Right ventricle myocardium superior (tissue), 1 donor: ENCODE data around the gene SH3RF1. TPM values are rescaled to one million over a fixed set of nuclear protein-coding genes. Genes with fewer than 3 reads are reported as not detected.
"Not testable (repeated sequence)": the region's sequence is repeated elsewhere in the genome, so short reads cannot be mapped to it uniquely, and the experiment has no call there.

ENCODE experiments used
- ATAC-seq: fragments of 200-7000 bp; cut with Tn5 transposase; one replicate; pipeline ENCODE4 v1.9.1; 2020; ENCODE audit warnings: mild to moderate bottlenecking; ENCODE audit not compliant: poor library complexity
- DNase-seq: peaks from one replicate; pipeline ENCODE4 v3.0.0-alpha.2; 2020
- intact Hi-C: fragments of 100-400 bp; cut with DNase I; formaldehyde crosslinking; loops from one replicate; pipeline ENCODE4 v1.11.2; 2022
- total RNA-seq: library from RNA; stranded (reverse); fragmentation: NEBNext Ultra II Directional; extraction: Animal tissue kit (Norgen Biotek cat#: 25700); gene quantifications from one replicate; pipeline ENCODE4 v1.2.1, GENCODE V29; 2021
- donor health status: DM: no; HTN: yes; CAD: no; lungs with severe emphysema.

The SH3RF1 gene
- total RNA-seq, 1 donor from 2014 or later = 8.3 TPM

- ATAC-seq (no peak), DNase-seq (no peak)
- intact Hi-C loops = no loop called here
Observed at GRCh38 chr4:169209388-169209883, 61.3 kb downstream of the SH3RF1 start.

GRCh38 chr4:169208516-169208915, 62.2 kb downstream of the SH3RF1 start:
- intact Hi-C loops = no loop called here
- ATAC-seq (no peak), DNase-seq (no peak)

DNA sequence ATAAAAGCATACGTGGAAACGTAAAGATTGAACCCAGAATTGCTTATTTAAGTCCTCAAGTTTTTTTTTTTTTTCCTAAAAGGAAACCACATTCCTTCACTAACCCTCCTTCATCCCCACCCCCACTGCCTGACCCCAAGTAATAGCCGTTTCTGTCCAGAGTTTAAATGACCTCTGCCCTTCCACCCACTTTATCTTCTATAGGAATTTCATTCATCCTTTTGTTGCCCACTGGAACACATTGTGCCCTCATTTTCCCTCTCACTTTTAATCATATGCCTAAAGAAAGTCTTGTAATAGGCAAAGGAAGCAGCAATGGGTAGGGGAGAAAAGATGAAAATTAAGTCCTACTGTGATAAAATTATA, 62.7 kb downstream of the SH3RF1 start:
- intact Hi-C loops = no loop called here
- DNase-seq (no peak), ATAC-seq (no peak)

- intact Hi-C loops = no loop called here
- no peak for ATAC-seq
- DNase-seq = no peak
Observed at GRCh38 chr4:169207436-169208089, 63.2 kb downstream of the SH3RF1 start.

DNA sequence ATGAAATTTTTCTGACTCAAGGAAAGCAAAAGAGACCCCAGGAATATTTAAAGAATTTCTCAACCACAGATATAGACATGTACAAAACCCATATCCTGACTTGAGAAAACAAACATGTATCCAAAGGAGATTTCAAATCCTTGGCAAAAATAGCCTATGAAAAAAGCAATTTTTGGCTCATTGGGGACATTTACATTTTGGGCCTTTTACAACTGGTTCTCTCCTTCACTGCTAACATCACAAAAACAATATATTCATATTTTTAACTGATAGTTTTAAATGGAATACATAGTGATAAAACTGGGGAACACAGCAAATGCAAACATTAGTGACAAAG, 65.0 kb downstream of the SH3RF1 start:
- DNase-seq (no peak), ATAC-seq (no peak)
- intact Hi-C loops = no loop called here

- DNase-seq (no peak), ATAC-seq (no peak)
- intact Hi-C loops = no loop called here
Observed at GRCh38 chr4:169205075-169205743, 65.5 kb downstream of the SH3RF1 start.

DNA sequence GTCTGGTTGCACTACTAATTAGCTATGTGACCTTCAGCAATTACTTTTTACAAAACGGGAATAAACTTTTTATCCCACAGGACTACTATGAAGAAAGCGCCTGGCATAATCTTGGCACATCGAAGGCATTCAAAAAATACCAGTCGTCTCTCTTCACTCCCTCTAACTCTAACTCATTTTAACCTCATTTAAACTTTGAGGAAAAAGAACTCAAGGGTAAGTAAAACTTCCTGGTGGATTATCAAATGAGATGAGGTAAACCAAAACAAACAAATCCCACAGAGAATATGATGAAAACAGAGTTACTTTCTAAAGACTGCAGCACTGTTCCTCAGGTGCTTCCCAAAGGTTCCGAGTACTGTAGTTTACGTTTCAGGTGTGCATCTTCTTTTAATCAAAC, 66.9 kb downstream of the SH3RF1 start:
- ATAC-seq = no peak
- intact Hi-C loops = no loop called here

GRCh38 chr4:169203278-169203677, 67.5 kb downstream of the SH3RF1 start:
- ATAC-seq, intact Hi-C loops, DNase-seq: not testable (repeated sequence)

More for the DNA sequence above, 66.9 kb downstream of the SH3RF1 start:
- DNase-seq = no peak

DNA sequence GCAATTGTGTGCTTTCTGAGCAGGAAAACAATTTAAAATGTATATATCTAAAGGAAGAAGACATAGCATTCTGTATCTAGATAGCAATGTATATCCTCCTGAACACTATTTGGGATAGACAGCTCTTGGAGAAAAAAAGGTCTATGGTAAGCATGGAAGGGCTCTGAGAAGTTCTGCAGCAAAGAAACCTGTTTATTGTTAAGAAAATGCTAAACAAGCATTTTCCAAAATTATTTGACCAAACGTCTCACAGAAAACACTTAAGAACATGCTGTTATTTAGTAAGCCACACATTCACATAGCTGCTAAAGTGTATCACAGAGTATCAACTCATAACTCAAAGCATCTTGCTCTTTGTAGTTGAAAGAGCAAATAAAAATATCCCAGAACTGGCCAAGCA, 67.9 kb downstream of the SH3RF1 start:
- intact Hi-C loops = no loop called here
- ATAC-seq (no peak), DNase-seq (no peak)

DNA sequence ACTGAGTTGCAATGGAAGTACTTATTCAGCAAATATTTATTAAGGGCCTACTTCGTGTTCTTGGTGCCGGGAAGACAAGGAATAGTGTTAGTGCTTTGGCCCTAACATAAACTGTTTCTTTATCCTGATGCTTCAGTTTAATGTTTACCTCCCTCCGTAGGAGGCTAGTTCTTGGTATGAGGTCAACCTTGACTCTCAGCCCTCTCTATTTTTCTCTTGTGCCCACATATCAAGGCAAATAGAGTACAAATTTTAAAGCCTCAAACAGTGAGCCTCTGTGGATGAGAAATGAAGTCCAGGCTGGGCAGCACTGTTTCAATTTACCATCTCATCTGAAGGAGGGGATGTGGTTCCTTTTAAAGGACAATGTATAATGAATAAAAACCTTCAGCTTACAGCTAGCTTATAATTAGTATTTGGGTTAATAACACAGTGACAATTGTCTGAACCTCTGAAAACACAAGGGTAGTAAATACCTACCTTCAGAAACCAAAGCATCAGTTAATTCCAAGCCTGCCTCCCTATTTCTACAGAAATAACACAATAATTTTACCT, 68.5 kb downstream of the SH3RF1 start:
- intact Hi-C loops = no loop called here
- DNase-seq = no peak
- no peak for ATAC-seq

DNA sequence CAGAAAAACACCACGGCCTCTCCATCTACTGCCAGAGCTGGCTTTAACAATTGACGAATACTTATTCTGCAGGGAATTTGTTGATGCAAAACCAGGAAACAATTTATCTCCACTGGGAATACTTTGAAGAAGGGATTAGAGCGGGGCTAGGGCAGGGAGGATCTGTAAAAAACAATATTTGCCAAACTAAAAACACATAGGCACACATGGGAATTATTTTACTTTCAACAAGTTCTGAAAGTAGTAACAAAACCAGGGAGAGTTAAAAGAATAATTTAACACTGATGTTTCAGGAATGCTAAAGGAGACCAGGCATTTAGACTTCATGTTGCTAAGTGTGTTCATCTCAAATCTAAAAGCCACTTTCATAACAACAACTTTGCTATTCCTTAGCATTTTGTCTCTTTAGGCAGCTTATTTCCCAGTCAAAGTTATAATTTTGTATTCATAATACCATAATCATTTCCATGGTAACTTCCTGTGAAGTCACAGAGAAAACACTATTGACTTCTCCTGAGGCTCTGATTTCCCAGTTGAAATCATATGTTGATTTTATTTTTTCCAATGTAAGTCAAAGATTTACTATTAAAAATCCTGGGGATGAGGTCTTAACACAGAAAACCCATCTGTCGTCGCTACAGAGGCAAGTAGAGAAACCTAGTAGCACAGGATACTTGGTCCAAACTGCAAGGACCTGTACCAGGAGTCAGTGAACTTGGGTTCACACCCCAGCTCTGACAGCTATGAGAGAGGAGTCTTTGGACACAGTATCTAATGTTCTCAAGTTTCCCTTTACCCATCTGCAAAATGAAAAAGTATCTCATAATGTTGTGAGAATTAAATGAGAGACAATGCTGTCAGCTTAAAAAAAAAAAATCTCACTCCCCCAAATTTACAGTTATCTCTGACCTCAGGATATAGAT, 69.3 kb downstream of the SH3RF1 start:
- ATAC-seq (peak; percentile 60), DNase-seq (no peak)
- intact Hi-C loops = no loop called here

- ATAC-seq (no peak), DNase-seq (no peak)
- intact Hi-C loops = no loop called here
Observed at GRCh38 chr4:169200361-169201030, 70.3 kb downstream of the SH3RF1 start.

DNA sequence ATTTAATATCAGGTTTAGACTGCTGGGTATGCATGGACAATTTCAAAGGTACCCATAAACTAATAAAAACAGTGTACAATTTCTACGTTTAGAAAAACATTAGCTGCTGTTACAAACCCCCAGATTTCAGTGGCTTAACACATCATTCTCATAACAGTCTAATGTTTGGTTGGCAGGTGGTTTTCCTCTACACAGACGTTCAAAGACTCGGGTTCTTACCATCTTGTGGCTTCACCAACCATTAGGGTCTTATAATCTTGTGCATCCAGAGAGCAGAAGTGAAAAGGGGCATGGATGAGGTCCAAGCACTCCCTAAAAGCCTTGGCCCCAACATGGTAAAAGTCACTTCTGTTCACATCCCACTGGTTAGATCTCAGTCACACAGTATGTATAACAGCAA, 71.6 kb downstream of the SH3RF1 start:
- ATAC-seq = no peak
- DNase-seq = no peak
- intact Hi-C loops = no loop called here

- DNase-seq (no peak), ATAC-seq (no peak)
- intact Hi-C loops = no loop called here
Observed at GRCh38 chr4:169198167-169198566, 72.6 kb downstream of the SH3RF1 start.

DNA sequence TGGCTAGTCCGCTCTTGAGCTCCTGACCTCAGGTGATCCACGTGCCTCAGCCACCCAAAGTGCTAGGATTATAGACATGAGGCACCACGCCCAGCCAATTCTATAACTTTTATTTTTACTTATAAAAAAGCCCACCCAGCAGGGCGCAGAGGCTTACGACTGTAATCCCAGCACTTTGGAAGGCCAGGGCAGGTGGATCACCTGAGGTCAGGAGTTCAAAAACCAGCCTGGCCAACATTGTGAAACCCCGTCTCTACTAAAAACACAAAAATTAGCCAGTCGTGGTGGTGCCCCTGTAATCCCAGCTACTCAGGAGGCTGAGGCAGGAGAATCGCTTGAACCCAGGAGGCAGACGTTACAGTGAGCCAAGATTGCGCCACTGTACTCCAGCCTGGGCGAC, 73.5 kb downstream of the SH3RF1 start:
- ATAC-seq, intact Hi-C loops, DNase-seq: not testable (repeated sequence)

- ATAC-seq = no peak
- DNase-seq = no peak
- intact Hi-C loops = no loop called here
Observed at GRCh38 chr4:169195032-169195431, 75.7 kb downstream of the SH3RF1 start.

- intact Hi-C loops, DNase-seq, ATAC-seq: not testable (repeated sequence)
Observed at GRCh38 chr4:169189968-169190367, 80.8 kb downstream of the SH3RF1 start.

DNA sequence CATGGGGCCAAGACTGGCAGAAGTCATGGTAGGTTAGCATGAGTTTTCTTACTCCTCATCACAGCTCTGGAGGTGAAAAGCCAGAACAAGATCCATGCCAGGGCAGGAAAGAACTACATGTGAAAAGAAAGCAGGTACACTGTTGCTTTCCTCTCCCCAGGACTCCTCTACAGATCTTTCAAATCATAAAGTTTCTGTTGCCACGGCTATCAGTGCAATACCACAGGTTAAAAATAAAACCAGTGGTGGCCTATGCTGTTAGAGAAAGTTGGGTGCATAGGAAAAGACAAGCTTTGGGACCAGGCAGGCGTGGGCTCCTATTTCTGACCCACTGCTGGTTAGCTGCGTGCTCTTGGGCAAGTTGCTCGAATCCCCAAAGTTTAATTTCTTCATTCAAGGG, 81.4 kb downstream of the SH3RF1 start:
- ATAC-seq (no peak), DNase-seq (no peak)
- intact Hi-C loops = no loop called here

GRCh38 chr4:169188204-169188603, 82.6 kb downstream of the SH3RF1 start:
- intact Hi-C loops = no loop called here
- DNase-seq = no peak
- ATAC-seq = no peak
